ENCODE measurements around the gene PARD3B. TPM values are rescaled to one million over a fixed set of nuclear protein-coding genes. Genes with fewer than 3 reads are reported as not detected.

The PARD3B gene
- total RNA-seq, 1 experiment from 2014 or later, result 2.0 TPM

GRCh38 chr2:205461169-205461568, 915.9 kb downstream of the PARD3B start:
- no peaks in the 10 kb centered on the region for H3K36me3 ChIP-seq (ENCODE audit: control insufficient read depth in 1 of 2, insufficient read depth in 2 of 2, low read length in 2 of 2)
- intact Hi-C loops (cut with micrococcal nuclease), result no loop called here
- ATAC-seq, result no peak

More at GRCh38 chr2:205461169-205461568, 915.9 kb downstream of the PARD3B start:
- no peak overlapping the region for H3K4me3 ChIP-seq (replicated peaks in 1 of 2; ENCODE audit: low read depth in 1 of 2, low read length in 2 of 2)
- H3K27me3 ChIP-seq (ENCODE audit: insufficient read depth, low read length), result 0 out of 2 replicates have a peak, but pooled peaks cover 4% of the 10 kb centered on the region
- H3K9ac ChIP-seq (ENCODE audit: low read length), result no peak overlapping the region
- ChIA-PET RAD21 (ENCODE audit: low non-redundant PET in 1 of 2, low total read pairs in 2 of 2, uncharacterized antibody in 2 of 2, unreplicated experiment in 2 of 2) (no interaction called here), POLR2A (no interaction called here), CTCF (no interaction called here)
- no peaks in the 10 kb centered on the region for H3K4me1 ChIP-seq (ENCODE audit: control insufficient read depth in 1 of 2, insufficient read depth in 2 of 2, low read length in 2 of 2)
- BruUV-seq (replicated peaks), result no TSS peak
- H3K9me3 ChIP-seq (ENCODE audit: control insufficient read depth in 1 of 2, insufficient read depth in 1 of 2, low read depth in 1 of 2, low read length in 2 of 2), result no peaks in the 10 kb centered on the region
- no peak overlapping the region for H3K4me2 ChIP-seq (ENCODE audit: low read length)
- no peak overlapping the region for H2AFZ ChIP-seq (ENCODE audit: low read depth, low read length, poor library complexity, severe bottlenecking)
- 0 out of 2 replicates have a peak, but pooled peaks cover 4% of the 10 kb centered on the region for H4K20me1 ChIP-seq (ENCODE audit: insufficient read depth)
- no peaks in the 10 kb centered on the region for H3K79me2 ChIP-seq (ENCODE audit: insufficient read depth, low read length)
- H3K9me2 ChIP-seq (ENCODE audit: insufficient read depth), result no peaks in the 10 kb centered on the region
- DNase-seq (ENCODE audit: low read depth, low spot score), result no peak
- no peak overlapping the region for H3K27ac ChIP-seq (ENCODE audit: low read depth, low read length)
- TF ChIP-seq EZH2 (IDR thresholded peaks at IDR 0.05) (no peak), ELF1 (IDR thresholded peaks at IDR 0.05; ENCODE audit: borderline replicate concordance, low read depth) (no peak), ZBTB33 (IDR thresholded peaks at IDR 0.05; ENCODE audit: extremely low read depth, insufficient replicate concordance, low read length) (no peak), CTCF (IDR thresholded peaks at IDR 0.05 in 2 of 3, conservative IDR thresholded peaks at IDR 0.05 in 1 of 3; ENCODE audit: borderline replicate concordance in 1 of 3, insufficient read depth in 1 of 3, low read depth in 2 of 3, low read length in 2 of 3) (no peak), FOSL1 (IDR thresholded peaks at IDR 0.05; ENCODE audit: low read depth) (no peak), SIN3A (IDR thresholded peaks at IDR 0.05; ENCODE audit: low read depth) (no peak), CBX3 (IDR thresholded peaks at IDR 0.05; ENCODE audit: low read depth) (no peak), CEBPB (IDR thresholded peaks at IDR 0.05; ENCODE audit: low read depth) (no peak), REST (IDR thresholded peaks at IDR 0.05; ENCODE audit: low read depth) (no peak), POLR2AphosphoS5 (IDR thresholded peaks at IDR 0.05; ENCODE audit: low read depth, low read length) (no peak), EZH2phosphoT487 (IDR thresholded peaks at IDR 0.05; ENCODE audit: borderline replicate concordance) (no peak), JUND (IDR thresholded peaks at IDR 0.05) (no peak), SP1 (IDR thresholded peaks at IDR 0.05; ENCODE audit: low read depth) (no peak), RAD21 (IDR thresholded peaks at IDR 0.05; ENCODE audit: low read depth) (no peak), ZFX (IDR thresholded peaks at IDR 0.05) (no peak)
